Fibroblast of skin of back (primary cell): Measurements from ENCODE around the gene NAGLU.
A peak's percentile ranks its signal among the peaks of the same experiment; 100 is the strongest.
"Not testable (repeated sequence)": the region's sequence is repeated elsewhere in the genome, so short reads cannot be mapped to it uniquely, and the experiment has no call there.

ENCODE experiments used
- DNase-seq: peaks from one replicate; pipeline ENCODE4 v3.0.0-alpha.2; 2013

NAGLU gene

DNA sequence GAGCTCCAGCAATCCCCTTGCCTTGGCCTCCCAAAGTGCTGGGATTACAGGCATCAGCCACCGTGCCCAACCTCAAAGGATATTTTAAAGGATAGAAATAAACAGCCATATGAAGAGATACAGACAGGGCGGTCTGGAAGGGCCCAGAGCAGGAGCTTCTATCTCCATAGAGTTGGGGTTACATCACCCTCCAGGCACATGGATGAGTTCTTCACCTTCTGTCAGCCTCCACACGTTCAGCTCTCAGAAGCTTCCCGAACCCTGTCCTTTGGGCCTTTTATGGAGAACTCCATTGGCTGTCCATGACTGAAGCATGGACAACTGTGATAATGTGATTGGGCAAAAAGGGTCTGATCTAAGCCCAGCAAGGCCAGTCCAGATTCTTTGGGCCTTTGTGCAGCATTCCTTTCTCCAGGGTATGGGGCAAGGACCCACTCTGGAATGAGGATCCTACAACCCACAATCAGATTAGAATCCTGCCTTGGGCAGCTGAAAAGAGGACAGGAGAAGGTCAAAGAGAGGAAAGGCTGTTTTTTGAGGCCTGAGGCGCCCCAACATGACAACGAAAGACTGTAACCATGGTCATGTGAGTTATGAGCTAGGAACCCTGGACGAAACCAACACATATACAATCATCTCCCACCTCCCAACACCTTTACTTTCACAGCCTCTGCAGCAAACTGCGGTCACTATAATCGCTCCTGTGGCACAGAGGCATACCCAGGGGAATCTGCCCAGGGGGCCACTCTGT lies 9.9 kb downstream of the NAGLU start:
- not testable (repeated sequence) for DNase-seq

DNA sequence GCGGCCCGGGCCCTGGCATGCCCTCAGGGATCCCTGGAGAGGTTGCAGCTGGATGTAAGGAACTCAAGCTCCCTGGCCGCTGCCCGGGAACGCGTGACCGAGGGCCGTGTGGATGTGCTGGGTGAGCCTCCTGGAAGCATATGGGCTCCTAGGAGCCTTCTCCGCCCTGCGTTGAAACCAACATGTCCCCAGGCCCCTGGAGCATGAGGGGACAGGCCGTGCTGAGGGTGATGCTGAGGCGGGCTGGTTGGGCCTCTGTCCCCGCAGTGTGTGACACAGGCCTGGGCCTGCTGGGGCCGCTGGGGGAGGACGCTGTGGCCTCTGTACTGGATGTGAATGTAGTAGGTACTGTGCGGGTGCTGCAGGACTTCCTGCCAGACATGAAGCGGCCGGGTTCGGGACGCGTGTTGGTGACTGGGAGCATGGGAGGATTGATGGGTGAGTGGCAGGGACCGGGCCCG lies 11.0 kb downstream of the NAGLU start:
- DNase-seq: no peak

DNA sequence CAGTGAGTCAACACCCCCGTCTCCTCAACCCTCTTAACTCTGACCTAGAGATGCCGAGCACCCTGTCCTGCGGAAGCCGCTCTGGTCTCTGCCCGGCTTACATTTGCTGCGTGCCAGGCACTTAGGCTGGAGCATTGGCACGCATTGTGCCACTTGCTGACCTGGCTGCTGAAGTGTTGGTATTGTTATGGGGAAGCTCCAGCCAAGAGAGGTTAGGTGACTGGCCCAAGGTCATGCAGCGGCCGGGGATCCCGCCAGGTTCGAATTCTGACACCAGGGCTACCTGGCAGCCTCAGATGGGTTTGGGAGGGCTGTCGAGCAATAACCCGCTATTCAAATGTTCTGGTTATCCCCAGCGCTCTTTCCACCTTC lies 11.6 kb downstream of the NAGLU start:
- no peak for DNase-seq

DNA sequence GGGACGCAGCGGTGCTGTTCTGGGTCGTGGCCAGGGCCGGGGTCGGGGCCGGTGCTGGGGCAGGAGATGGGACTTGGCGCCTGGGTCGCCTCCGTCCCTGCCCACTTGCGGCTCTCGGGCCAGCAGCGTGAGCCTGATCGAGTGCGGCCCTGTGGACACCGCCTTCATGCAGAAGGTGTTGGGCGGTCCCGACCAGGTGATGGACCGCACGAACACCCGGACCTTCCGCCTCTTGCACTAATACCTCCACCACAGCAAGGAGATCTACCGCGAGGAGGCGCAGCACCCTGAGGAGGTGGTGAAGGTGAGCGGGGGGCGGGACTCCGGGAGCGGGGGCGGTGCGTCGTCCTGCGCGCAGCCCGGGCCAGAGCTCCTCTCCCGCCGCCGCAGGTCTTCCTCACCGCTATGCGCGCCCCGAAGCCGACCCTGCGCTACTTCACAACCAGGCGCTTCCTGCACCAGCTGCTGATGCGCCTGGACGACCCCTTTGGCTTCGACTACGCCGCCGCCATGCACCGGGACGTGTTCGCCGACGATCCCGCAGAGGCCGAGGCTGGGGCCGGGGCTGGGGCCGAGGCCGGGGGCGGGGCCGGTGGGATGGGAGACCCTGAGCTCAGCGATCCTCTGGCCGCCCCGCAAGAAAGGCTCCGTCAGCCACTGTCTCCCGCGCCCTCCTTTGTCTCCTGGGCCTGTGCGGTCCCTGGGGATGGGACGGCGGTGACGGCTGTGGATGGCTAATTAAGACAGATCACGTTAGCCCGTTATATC lies 12.2 kb downstream of the NAGLU start:
- no peak for DNase-seq

DNA sequence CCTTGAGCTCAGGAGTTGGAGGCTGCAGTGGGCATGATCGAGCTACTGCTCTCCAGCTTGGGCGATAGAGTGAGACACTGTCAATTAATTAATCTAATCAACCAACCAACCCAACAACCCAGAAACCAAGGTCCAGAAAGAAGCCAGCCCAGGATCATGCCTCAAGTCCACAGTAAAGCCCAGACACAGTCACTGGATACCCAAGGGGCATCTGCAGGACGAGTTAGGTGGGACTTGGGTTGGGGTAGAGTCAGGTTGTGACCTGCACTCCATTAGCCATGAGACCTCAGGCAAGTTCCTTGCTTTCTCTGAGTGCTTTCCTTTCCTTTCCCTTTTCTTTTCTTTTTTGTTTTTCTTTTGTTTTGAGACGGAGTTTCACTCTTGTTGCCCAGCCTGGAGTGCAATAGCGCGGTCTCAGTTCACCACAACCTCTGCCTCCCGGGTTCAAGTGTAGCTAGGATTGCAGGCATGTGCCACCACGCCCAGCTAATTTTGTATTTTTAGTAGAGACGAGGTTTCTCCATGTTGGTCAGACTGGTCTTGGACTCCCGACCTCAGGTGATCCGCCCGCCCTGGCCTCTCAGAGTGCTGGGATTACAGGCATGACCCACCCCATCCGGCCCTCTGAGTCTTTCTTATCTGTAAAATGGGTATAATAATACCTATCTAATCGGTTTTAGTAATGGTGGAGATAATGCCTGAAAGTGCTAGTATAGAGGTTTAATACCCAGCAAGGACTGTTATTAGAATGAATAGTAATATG lies 13.1 kb downstream of the NAGLU start:
- no peak for DNase-seq

DNA sequence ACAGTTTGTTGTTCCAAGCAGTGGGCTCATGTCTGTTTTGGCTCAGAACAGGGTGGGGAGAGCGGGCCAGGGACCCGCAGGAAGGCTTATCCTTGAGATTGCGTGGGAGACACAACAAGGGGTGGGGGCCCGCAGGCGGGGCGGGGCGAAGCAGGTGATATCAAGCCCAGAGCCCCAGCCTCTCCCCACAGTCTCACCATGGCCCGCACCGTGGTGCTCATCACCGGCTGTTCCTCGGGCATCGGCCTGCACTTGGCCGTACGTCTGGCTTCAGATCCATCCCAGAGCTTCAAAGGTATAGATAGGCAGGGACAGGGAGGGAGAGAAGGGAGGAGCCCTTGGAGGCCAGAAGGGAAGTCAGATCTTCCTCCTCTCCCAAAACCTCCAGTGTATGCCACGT lies 16.7 kb downstream of the NAGLU start, which contains the start of gene HSD17B1:
HSD17B1 (plus strand) TSS at position 188 of the 400 bp plus-strand sequence; CDS start at position 199, 11 bp downstream.
- DNase-seq: not testable (repeated sequence)

DNA sequence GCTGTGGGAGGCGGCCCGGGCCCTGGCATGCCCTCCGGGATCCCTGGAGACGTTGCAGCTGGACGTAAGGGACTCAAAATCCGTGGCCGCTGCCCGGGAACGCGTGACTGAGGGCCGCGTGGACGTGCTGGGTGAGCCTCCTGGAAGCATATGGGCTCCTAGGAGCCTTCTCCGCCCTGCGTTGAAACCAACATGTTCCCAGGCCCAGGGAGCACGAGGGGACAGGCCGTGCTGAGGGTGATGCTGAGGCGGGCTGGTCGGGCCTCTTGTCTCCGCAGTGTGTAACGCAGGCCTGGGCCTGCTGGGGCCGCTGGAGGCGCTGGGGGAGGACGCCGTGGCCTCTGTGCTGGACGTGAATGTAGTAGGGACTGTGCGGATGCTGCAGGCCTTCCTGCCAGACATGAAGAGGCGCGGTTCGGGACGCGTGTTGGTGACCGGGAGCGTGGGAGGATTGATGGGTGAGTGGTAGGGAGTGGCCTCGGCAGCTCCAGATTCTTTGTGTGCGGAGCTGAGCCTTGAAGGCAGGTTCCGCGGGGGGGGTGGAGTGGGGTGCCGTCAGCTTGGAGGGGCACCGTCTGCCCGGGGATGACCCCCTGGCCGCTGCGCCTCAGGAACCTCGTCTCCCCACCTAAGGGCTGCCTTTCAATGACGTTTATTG lies 17.2 kb downstream of the NAGLU start:
- DNase-seq: no peak

DNA sequence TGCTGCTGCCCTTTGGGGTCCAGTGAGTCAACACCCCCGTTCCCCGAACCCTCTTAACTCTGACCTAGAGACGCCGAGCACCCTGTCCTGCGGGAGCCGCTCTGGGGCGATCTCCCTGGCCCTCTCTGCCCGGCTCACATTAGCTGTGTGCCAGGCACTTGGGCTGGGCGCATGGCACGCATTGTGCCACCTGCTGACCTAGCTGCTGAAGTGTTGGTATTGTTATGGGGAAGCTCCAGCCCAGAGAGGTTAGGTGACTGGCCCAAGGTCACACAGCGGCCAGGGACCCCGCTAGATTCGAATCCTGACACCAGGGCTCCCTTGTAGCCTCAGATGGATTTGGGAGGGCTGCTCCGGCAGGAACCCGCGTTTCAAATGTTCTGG lies 17.8 kb downstream of the NAGLU start:
- DNase-seq: no peak

DNA sequence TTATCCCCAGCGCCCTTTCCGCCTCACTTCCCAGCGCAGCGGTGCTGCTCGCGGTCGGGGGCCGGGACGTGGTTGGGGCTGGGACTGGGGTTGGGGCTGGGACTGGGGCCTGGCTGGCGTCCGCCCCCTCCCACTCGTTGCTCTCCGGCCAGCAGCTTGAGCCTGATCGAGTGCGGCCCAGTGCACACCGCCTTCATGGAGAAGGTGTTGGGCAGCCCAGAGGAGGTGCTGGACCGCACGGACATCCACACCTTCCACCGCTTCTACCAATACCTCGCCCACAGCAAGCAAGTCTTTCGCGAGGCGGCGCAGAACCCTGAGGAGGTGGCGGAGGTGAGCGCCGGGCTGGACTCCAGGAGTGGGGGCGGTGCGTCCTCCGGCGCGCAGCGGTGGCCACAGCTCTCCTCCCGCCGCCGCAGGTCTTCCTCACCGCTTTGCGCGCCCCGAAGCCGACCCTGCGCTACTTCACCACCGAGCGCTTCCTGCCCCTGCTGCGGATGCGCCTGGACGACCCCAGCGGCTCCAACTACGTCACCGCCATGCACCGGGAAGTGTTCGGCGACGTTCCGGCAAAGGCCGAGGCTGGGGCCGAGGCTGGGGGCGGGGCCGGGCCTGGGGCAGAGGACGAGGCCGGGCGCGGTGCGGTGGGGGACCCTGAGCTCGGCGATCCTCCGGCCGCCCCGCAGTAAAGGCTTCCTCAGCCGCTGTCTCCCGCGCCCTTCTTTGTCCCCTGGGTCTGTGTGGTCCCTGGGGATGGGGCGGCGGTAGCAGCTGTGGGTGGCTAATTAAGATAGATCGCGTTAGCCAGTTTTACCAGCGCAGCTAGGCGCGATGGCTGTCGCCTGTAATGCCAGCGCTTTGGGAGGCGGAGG lies 18.4 kb downstream of the NAGLU start:
- DNase-seq: peak; percentile 84

DNA sequence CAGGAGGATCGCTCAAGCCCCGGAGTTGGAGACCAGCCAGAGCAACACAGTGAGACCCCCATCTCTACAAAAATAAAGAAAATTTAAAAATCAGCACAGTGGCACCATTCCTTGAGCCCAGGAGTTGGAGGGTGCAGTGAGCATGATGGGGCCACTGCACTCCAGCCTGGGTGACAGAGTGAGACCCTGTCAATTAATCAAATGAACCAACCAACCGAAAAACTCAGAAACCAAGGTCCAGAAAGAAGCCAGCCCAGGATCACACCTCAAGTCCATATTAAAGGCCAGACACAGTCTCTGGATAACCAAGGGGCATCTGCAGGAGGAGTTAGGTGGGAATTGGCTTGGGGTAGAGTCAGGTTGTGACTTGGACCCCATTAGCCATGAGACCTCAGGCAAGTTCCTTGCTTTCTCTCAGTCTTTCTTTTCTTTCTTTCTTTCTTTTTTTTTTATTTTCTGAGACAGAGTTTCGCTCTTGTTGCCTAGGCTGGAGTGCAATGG lies 19.1 kb downstream of the NAGLU start:
- no peak for DNase-seq

DNA sequence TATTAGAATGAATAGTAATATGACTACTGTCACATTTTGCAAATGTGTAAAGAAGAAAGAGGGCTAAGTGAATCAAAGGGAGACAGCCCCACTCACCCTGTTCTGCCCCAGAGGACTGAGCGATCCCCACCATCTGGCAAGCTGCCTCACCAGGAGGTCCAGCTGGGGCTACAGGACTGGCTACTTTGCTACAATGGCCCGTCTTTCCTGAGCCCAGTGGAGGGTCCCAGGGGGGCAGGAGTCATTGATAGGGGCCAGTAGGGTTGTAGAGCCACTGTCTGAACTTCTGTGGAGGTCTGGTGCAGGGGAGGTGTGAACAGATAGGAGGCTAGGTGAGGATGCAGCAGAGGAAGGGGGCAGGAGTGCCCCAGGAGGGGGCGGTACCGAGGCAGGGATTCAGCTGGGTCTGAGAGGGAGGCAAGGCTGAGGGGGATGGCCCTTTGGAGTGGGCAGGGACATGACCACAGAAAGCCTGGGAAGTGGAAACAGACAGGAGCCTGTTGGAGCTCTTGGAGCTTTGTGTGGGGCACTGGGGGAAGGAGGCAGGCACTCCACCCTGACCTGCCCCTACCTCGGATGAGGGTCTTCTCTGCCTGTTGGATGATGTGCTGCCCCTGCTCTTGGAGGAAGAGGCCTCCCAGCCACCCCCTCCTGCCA lies 20.0 kb downstream of the NAGLU start:
- not testable (repeated sequence) for DNase-seq

DNA sequence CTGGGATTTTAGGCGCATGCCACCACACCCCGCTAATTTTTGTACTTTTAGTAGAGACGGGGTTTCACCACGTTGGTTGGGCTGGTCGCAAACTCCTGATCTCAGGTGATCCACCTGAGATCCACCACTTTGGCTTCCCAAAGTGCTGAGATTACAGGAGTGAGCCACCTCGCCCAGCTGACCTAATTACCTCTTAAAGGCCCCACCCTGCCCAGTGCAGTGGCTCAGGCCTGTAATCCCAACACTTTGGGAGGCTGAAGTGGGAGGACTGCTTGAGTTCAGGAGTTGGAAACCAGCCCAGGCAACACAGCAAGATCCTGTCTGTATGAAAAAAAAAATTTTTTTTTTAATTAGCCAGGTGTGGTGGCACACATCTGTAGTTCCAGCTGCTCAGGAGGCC lies 23.0 kb downstream of the NAGLU start:
- no peak for DNase-seq

DNA sequence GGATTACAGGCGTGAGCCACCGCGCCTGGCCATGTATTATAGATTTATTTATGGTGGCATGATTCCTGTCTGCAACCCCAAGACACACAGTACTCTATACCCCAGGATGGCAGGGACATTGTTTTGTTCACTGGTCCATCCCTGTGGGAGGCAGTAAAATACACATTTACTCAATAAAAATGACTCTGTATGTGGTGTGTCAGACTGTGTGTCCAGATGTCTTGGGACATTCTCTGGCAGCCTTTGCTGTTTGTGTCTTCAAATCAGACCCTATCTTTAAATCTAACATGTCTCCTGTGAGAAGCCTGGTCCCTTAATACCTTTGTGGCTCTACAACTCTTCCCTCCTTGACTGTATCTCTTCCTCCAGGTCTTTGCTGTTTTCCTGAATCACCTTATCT lies 24.2 kb downstream of the NAGLU start:
- DNase-seq: no peak

DNA sequence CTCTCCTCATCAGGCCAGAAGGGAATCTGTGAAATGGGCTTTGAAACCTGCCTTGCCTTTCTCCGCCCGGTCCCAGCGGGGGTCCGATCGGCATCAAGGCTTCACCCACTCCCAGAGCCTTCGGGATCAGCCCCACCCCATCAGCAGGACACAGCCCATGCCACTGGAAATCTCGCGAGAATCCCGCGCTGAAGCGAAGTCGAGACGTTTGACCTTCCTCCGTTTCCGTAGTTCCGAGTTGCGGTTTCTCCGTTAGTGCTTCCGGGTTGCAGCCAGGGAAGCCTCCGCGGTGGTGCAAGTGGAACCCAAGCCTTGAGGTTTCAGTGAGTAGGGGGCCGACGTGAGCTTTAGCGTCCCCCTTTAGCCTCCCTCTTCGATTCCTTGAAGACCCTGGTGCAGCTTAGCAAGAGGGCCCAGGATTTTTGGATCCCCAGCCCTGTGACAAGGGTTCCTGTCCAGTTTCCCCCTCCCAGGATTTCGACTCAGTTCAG lies 25.9 kb downstream of the NAGLU start, which contains the start of gene COASY:
COASY (plus strand) TSS at position 252 of the 491 bp plus-strand sequence. CDS start 475 bp downstream, outside the sequence.
- DNase-seq: peak; percentile 98

DNA sequence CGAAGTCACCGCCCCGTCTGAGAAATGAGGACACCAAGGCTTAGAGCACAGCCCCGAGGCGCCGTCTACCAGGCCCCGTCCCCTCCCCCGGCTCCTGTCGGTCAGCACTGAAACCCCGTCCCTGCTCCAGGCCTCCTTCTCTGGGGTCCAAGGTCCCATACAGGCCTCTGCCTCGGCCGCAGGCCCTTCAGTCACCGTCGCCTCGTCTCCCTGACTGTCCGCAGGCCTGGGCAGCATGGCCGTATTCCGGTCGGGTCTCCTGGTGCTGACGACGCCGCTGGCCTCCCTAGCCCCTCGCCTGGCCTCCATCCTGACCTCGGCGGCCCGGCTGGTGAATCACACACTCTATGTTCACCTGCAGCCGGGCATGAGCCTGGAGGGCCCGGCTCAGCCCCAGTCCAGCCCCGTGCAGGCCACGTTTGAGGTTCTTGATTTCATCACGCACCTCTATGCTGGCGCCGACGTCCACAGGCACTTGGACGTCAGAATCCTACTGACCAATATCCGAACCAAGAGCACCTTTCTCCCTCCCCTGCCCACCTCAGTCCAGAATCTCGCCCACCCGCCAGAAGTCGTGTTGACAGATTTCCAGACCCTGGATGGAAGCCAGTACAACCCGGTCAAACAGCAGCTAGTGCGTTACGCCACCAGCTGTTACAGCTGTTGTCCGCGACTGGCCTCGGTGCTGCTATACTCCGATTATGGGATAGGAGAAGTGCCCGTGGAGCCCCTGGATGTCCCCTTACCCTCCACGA lies 26.5 kb downstream of the NAGLU start:
- no peak for DNase-seq

DNA sequence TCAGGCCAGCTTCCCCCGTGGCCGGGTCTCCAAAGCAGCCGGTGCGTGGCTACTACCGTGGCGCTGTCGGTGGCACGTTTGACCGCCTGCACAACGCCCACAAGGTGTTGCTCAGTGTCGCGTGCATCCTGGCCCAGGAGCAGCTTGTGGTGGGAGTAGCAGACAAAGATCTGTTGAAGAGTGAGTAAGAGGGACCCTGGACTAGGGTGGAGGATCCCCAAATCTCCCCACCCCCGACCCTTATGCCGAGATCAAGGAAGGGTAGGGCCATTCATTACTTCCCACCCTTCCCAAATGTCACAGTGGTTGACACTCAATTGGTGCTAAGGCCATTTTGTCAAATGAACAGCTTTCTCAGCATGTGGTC lies 27.1 kb downstream of the NAGLU start:
- no peak for DNase-seq

DNA sequence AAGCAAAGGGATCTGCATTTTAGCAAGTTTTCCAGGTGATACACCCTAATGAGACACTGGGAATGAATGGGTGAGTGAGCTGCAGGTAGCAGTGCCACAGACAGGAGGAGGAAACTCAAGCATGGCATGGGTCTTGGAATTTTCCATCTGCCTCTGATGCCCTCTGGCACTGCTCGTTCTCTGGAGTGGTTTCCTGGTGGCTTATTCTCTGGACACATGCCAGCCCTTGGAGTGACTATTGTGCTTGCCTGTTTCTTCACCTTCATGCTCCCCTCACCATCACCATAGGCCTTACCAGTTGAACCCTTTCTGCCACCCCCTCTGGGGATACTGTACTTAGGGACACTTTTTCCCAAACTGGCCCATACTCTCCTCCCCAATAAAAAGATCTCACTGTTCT lies 27.5 kb downstream of the NAGLU start:
- DNase-seq: no peak

DNA sequence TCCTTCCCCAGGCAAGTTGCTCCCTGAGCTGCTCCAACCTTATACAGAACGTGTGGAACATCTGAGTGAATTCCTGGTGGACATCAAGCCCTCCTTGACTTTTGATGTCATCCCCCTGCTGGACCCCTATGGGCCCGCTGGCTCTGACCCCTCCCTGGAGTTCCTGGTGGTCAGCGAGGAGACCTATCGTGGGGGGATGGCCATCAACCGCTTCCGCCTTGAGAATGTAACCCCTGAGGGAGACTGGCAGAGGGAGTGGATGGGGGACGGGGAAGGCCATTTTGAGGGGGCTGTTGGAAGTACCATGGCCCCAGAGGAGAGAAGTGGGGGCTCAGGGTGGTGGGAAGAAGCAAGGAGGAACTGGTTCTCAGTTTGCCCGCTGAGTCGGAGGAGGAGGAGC lies 27.9 kb downstream of the NAGLU start:
- DNase-seq: no peak

DNA sequence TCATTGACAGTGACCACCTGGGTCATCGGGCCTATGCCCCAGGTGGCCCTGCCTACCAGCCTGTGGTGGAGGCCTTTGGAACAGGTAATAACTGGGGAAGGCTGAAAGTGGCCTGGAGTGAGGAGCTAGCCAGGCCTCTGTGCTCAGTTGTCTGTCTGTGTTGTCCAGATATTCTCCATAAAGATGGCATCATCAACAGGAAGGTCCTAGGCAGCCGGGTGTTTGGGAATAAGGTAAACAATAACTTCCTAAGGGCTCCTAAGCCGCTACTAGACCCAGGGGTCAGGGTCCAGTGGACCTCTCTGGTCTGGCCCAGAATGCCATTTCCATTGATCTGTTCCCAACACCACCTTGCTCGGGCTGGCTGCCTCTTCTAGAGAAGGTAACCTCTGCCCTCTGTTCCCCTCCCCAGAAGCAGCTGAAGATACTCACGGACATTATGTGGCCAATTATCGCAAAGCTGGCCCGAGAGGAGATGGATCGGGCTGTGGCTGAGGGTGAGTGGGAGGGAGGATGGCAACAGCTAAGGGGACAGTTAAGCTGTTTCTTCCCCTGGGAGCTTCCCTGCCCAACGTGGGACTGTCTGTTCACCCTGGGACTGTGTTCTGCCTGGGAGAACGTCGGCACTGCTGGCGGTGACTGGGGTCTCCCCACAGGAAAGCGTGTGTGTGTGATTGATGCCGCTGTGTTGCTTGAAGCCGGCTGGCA lies 28.9 kb downstream of the NAGLU start:
- no peak for DNase-seq
